Left ventricle myocardium inferior (tissue), 1 donor: ENCODE results near the gene TCP1. TPM values are rescaled to one million over a fixed set of nuclear protein-coding genes. Genes with fewer than 3 reads are reported as not detected.
A peak's percentile ranks its signal among the peaks of the same experiment; 100 is the strongest.

Experiments
- DNase-seq: peaks from one replicate; pipeline ENCODE4 v3.0.0-alpha.2; 2020
- H3K27ac ChIP-seq: fragments of 200-600 bp; replicated peaks from 2 replicates; pipeline ENCODE4 v1.8.0; 2021
- H3K27me3 ChIP-seq: fragments of 200-600 bp; 2 replicates; pipeline ENCODE4 v1.8.0; 2021; ENCODE audit warnings: low read depth
- H3K36me3 ChIP-seq: fragments of 200-600 bp; 2 replicates; pipeline ENCODE4 v1.8.0; 2021
- H3K4me1 ChIP-seq: fragments of 200-600 bp; 2 replicates; pipeline ENCODE4 v1.8.0; 2021
- H3K4me3 ChIP-seq: fragments of 200-600 bp; 2 replicates; pipeline ENCODE4 v1.8.0; 2021; ENCODE audit warnings: mild to moderate bottlenecking, moderate library complexity
- H3K9me3 ChIP-seq: fragments of 200-600 bp; replicated peaks from 2 replicates; pipeline ENCODE4 v1.8.0; 2021
- intact Hi-C: fragments of 100-400 bp; cut with micrococcal nuclease; formaldehyde crosslinking; loops from one replicate; pipeline ENCODE4 v1.11.0; 2022
- long read RNA-seq: library from polyadenylated mRNA; unstranded; transcript quantifications from one replicate; pipeline ENCODE4 v2.0.0, GENCODE V29; 2021
- total RNA-seq: library from RNA; stranded (reverse); fragmentation: NEBNext Ultra II Directional; extraction: Animal tissue kit (Norgen Biotek cat#: 25700); gene quantifications from one replicate; pipeline ENCODE4 v1.2.1, GENCODE V29; 2021
- TF ChIP-seq, protein P1 (sequence below): fragments of 200-600 bp; IDR thresholded peaks from 2 replicates; pipeline ENCODE4 v1.8.0; 2021; ENCODE audit warnings: antibody characterized with exemption, mild to moderate bottlenecking, borderline replicate concordance
- donor health status: DM: no; HTN: yes; CAD: no; lungs with severe emphysema.

TCP1 gene
- 136 TPM for total RNA-seq
- long read RNA-seq, transcript TCP1-201 (12 exons, 2,499 nt): major isoform, 218 of 235 reads
- long read RNA-seq, partial matches to known transcripts: 7 of 235 reads
- long read RNA-seq, other reads (novel, unspliced or antisense): 7 of 235 reads

DNA sequence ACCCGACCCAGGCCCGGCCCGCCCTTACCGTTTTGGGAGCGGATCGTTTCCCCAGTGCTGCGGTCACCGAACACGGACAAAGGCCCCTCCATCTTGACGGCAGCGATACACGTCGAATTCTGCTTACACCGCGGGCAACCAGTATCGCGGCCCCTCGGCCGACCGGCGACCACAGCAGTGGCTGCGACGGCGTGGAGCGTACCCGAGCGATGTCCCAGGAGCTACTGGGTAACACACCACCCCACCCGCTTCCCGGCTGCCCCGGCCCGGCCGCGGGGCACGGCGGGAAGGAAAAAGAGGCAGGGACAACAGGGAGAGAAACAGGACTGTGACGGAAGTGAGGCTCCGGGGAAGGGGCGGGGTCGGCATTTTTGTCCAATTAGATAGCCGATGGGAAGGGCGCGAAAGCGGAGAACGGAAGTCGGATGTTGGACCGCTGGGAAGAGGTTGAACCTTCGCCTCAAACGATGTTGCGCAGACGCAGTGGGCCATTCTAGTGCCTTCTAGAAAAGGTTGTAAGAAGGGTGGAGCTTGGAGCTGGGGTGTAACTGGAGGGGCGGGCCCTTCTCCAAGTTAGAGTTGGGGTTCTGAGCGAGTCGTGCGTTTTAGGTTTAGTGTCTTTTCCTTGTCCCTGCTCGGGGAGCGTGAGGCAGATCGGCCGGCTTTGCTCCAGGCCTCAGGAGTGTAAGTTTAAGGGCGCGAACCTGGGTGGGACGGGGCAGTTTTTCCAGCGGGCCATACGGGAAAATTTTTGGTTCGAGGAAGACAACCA lies at the start of gene TCP1:
Gene TCP1 (minus strand): TSS at position 226 of the 772 bp plus-strand sequence. CDS start 134 bp downstream, at position 92.
- peaks cover 58% of the 10 kb centered on the region for H3K36me3 ChIP-seq
- intact Hi-C loops: no loop called here
- peak within 1 kb of the TSS; percentile 99 for H3K27ac ChIP-seq
- peak; percentile 100 for DNase-seq
- TF ChIP-seq, protein P1, sequence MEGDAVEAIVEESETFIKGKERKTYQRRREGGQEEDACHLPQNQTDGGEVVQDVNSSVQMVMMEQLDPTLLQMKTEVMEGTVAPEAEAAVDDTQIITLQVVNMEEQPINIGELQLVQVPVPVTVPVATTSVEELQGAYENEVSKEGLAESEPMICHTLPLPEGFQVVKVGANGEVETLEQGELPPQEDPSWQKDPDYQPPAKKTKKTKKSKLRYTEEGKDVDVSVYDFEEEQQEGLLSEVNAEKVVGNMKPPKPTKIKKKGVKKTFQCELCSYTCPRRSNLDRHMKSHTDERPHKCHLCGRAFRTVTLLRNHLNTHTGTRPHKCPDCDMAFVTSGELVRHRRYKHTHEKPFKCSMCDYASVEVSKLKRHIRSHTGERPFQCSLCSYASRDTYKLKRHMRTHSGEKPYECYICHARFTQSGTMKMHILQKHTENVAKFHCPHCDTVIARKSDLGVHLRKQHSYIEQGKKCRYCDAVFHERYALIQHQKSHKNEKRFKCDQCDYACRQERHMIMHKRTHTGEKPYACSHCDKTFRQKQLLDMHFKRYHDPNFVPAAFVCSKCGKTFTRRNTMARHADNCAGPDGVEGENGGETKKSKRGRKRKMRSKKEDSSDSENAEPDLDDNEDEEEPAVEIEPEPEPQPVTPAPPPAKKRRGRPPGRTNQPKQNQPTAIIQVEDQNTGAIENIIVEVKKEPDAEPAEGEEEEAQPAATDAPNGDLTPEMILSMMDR: no peak
- no peaks in the 10 kb centered on the region for H3K9me3 ChIP-seq
- H3K27me3 ChIP-seq: no peaks in the 10 kb centered on the region
- peaks cover 77% of the 10 kb centered on the region for H3K4me1 ChIP-seq
- H3K4me3 ChIP-seq: peak within 1 kb of the TSS; percentile 89

GRCh38 chr6:159838020-159838744 lies 48.8 kb upstream of the TCP1 start:
- Histone ChIP-seq H3K9me3 (no peaks in the 10 kb centered on the region), H3K4me3 (no peak overlapping the region), H3K36me3 (no peaks in the 10 kb centered on the region), H3K27me3 (no peaks in the 10 kb centered on the region), H3K4me1 (peaks cover 25% of the 10 kb centered on the region), H3K27ac (no peak overlapping the region)
- DNase-seq: no peak
- intact Hi-C loops: no loop called here
- TF ChIP-seq, protein P1: no peak

DNA sequence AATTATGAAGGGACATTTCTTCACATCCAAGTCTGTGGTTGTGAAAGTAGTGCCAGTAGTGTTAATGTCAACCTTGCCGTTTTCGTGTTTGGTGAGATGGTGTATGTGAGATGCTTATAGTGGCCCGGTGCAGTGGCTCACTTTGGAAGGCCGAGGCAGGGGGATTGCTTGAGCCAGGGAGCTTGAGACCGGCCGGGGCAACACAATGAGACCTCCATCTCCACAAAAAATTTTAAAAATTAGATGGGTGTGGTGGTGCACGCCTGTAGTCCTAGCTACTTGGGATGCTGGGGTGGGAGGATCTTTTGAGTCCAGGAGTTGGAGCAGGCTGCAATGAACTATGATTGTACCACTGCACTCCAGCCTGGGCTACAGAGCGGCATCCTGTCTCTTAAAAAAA lies 48.1 kb upstream of the TCP1 start:
- Histone ChIP-seq H3K27me3 (no peaks in the 10 kb centered on the region), H3K36me3 (no peaks in the 10 kb centered on the region), H3K27ac (peak overlapping the region; percentile 73), H3K9me3 (no peaks in the 10 kb centered on the region), H3K4me1 (peaks cover 25% of the 10 kb centered on the region), H3K4me3 (no peak overlapping the region)
- intact Hi-C loops: no loop called here
- DNase-seq: no peak
- TF ChIP-seq, protein P1: no peak

DNA sequence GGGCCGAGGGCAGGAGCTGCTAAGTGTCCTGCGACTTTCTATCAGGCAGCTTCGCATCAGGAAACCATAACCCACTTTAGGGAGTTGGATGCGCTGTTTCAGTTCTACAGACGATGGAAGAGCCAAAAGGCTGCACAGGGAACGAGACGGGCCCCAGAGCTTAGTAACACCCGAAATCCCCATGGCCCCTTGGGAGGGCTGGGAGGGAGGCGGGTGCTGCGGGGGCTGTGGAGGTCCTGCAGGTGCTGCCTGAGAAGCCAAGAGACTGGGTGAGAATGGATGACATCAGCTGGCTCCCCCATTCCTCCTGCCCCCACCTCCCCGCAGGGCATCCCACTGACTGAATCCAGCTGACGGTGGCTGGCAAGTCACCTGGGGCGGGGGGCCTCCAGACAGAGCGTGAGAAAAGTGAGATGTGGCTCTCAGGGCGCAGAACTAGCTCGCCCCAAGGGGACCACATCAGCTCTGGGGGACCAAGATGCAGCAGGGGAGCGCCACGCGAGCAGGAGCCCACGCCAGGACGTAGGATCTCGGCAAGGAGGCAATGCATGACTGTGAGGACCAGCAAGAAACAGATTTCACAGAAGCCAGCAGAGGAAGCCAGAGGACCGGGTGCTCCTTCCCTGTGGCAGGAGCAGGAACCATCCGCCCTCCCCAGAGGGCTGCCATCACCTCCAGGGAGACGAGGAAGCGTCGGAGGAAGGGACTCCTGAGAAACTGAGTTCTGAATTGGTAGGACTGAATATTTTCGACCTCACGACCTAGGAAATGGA lies 47.5 kb upstream of the TCP1 start:
- intact Hi-C loops: no loop called here
- TF ChIP-seq, protein P1: no peak
- Histone ChIP-seq H3K4me1 (peaks cover 25% of the 10 kb centered on the region), H3K27me3 (no peaks in the 10 kb centered on the region), H3K4me3 (peak overlapping the region; percentile 35), H3K9me3 (no peaks in the 10 kb centered on the region), H3K36me3 (no peaks in the 10 kb centered on the region), H3K27ac (peak overlapping the region; percentile 73)
- peak; percentile 34 for DNase-seq

GRCh38 chr6:159833997-159834603 lies 44.7 kb upstream of the TCP1 start:
- Histone ChIP-seq H3K9me3 (no peaks in the 10 kb centered on the region), H3K27ac (peak overlapping the region; percentile 12), H3K4me3 (no peak overlapping the region), H3K36me3 (no peaks in the 10 kb centered on the region), H3K4me1 (peaks cover 30% of the 10 kb centered on the region), H3K27me3 (peaks cover 14% of the 10 kb centered on the region)
- DNase-seq: no peak
- TF ChIP-seq, protein P1: no peak
- intact Hi-C loops: no loop called here
